Endothelial cell of umbilical vein (primary cell): Measurements from ENCODE around the gene TSPAN5.

ENCODE experiments used
- EZH2 ChIP-seq: IDR thresholded peaks from 2 replicates; pipeline ENCODE4 v1.6.1; 2012; ENCODE audit warnings: borderline replicate concordance, low read depth, mild to moderate bottlenecking, moderate library complexity, low read length, inconsistent platforms; ENCODE audit not compliant: severe bottlenecking
- POLR2A ChIP-seq: IDR thresholded peaks from 2 replicates; pipeline ENCODE4 v1.6.1; 2012; ENCODE audit warnings: low read depth, mild to moderate bottlenecking, control low read depth, low read length
- POLR2AphosphoS5 ChIP-seq: IDR thresholded peaks from 2 replicates; pipeline ENCODE4 v1.6.1; 2012; ENCODE audit warnings: low read depth, mild to moderate bottlenecking, control low read depth, low read length, moderate library complexity; ENCODE audit not compliant: insufficient read depth
- TF ChIP-seq, protein P1 (sequence below), 2 donors: IDR thresholded peaks; 1 replicate in 1 of 2; 2 replicates in 1 of 2; pipeline ENCODE4 v1.5.1; 2011; ENCODE audit warnings: low read length in 2 of 2, mild to moderate bottlenecking in 2 of 2, moderate library complexity in 2 of 2, control low read depth in 1 of 2, inconsistent platforms in 1 of 2, low read depth in 1 of 2; ENCODE audit not compliant: insufficient read depth in 1 of 2; ENCODE audit errors: extremely low read depth in 1 of 2

DNA sequence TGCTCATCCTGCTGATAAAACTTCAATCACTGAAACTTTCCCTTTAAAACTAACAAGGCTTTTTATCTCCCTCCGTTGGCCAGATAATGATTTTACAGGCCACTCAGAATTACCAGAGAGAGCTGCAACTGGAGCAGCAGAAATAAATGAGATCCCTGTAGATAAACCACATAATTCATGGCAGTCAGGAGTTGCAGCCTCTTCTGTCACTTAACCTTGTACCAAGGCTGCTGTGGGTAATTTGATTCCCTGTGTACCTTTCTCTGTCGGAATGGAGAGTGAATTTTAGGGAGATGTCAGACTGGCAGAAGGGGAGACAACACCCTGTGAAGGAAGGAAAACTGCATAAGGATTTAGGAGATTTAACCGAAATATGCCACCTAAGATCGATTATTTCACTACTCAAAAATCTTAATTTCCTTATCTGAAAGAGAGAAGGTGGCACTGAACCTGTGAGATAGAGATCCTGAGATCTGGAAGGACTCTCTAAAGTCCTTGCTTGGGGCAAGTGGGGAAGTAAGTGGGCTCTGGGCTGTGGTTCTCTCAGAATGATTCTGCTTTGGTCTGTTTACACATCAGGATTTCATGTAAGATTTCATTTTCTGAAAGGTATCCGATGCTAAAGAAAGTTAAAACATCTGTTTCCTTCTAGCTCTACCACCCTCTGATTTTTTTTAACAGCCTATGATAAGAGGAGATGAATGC lies 14.3 kb upstream of the TSPAN5 start:
- TF ChIP-seq, protein P1, sequence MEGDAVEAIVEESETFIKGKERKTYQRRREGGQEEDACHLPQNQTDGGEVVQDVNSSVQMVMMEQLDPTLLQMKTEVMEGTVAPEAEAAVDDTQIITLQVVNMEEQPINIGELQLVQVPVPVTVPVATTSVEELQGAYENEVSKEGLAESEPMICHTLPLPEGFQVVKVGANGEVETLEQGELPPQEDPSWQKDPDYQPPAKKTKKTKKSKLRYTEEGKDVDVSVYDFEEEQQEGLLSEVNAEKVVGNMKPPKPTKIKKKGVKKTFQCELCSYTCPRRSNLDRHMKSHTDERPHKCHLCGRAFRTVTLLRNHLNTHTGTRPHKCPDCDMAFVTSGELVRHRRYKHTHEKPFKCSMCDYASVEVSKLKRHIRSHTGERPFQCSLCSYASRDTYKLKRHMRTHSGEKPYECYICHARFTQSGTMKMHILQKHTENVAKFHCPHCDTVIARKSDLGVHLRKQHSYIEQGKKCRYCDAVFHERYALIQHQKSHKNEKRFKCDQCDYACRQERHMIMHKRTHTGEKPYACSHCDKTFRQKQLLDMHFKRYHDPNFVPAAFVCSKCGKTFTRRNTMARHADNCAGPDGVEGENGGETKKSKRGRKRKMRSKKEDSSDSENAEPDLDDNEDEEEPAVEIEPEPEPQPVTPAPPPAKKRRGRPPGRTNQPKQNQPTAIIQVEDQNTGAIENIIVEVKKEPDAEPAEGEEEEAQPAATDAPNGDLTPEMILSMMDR (IDR thresholded peaks at IDR 0.05; ENCODE audit: extremely low read depth in 1 of 2, insufficient read depth in 1 of 2, low read depth in 1 of 2, low read length in 2 of 2): no peak
- TF ChIP-seq POLR2AphosphoS5: no peak
- no peak for TF ChIP-seq POLR2A
- TF ChIP-seq EZH2: no peak
